GM23338 (cell line): Measurements from ENCODE around the gene ENOX1. TPM values are rescaled to one million over a fixed set of nuclear protein-coding genes. Genes with fewer than 3 reads are reported as not detected.

ENCODE experiments used
- ATAC-seq: fragments of 200-7000 bp; cut with Tn5 transposase; 3 replicates; pipeline ENCODE4 v1.9.1; 2020
- DNase-seq: peaks from one replicate; pipeline ENCODE4 v3.0.0-alpha.2; 2015; ENCODE audit warnings: low spot score
- H2AFZ ChIP-seq: fragments of 200-600 bp; sonication (generic); 2 replicates; pipeline ENCODE4 v1.8.0; 2016; ENCODE audit warnings: antibody characterized with exemption, mild to moderate bottlenecking, moderate library complexity
- H3F3A ChIP-seq: fragments of 200-600 bp; sonication (generic); replicated peaks from 2 replicates; pipeline ENCODE4 v1.8.0; 2017; ENCODE audit warnings: antibody characterized with exemption, mixed run types, low read depth
- H3K27ac ChIP-seq: fragments of 200-600 bp; sonication (generic); 2 replicates; pipeline ENCODE4 v1.6.1; 2016; ENCODE audit warnings: low read depth
- H3K27me3 ChIP-seq: fragments of 200-600 bp; sonication (generic); 2 replicates; pipeline ENCODE4 v1.8.0; 2016; ENCODE audit warnings: mild to moderate bottlenecking, mixed run types, moderate library complexity; ENCODE audit not compliant: insufficient read depth
- H3K36me3 ChIP-seq: fragments of 200-600 bp; sonication (generic); 2 replicates; pipeline ENCODE4 v1.8.0; 2016; ENCODE audit warnings: mild to moderate bottlenecking; ENCODE audit not compliant: insufficient read depth
- H3K4me1 ChIP-seq: fragments of 200-600 bp; sonication (generic); 2 replicates; pipeline ENCODE4 v1.8.0; 2016; ENCODE audit warnings: mild to moderate bottlenecking, moderate library complexity; ENCODE audit not compliant: insufficient read depth
- H3K4me2 ChIP-seq: fragments of 200-600 bp; sonication (generic); 2 replicates; pipeline ENCODE4 v1.7.1; 2017; ENCODE audit warnings: mixed run types
- H3K4me3 ChIP-seq: fragments of 200-600 bp; sonication (generic); 2 replicates; pipeline ENCODE4 v1.6.1; 2016; ENCODE audit warnings: mixed run types
- H3K79me2 ChIP-seq: fragments of 200-600 bp; sonication (generic); replicated peaks from 2 replicates; pipeline ENCODE4 v1.8.0; 2017; ENCODE audit warnings: mild to moderate bottlenecking; ENCODE audit not compliant: insufficient read depth
- H3K9me2 ChIP-seq: fragments of 200-600 bp; sonication (generic); 2 replicates; pipeline ENCODE4 v1.8.0; 2017; ENCODE audit not compliant: insufficient read depth
- H4K20me1 ChIP-seq: fragments of 200-600 bp; sonication (generic); replicated peaks from 2 replicates; pipeline ENCODE4 v1.8.0; 2017; ENCODE audit warnings: mild to moderate bottlenecking; ENCODE audit not compliant: insufficient read depth
- H3K27ac Mint-ChIP-seq: 2 replicates; pipeline ENCODE4 v1.8.0; 2020; ENCODE audit warnings: inconsistent platforms, mild to moderate bottlenecking, moderate library complexity, mixed read lengths
- H3K27me3 Mint-ChIP-seq: 3 replicates; pipeline ENCODE4 v1.8.0; 2022; ENCODE audit warnings: low read depth, mild to moderate bottlenecking, moderate library complexity, mixed read lengths, inconsistent platforms; ENCODE audit not compliant: insufficient read depth, poor library complexity
- H3K36me3 Mint-ChIP-seq: 3 replicates; pipeline ENCODE4 v1.8.0; 2021; ENCODE audit warnings: low read depth, mild to moderate bottlenecking, inconsistent platforms, moderate library complexity, mixed read lengths
- H3K4me1 Mint-ChIP-seq: 3 replicates; pipeline ENCODE4 v1.8.0; 2020; ENCODE audit warnings: mild to moderate bottlenecking, inconsistent platforms, mixed read lengths
- H3K4me3 Mint-ChIP-seq: 3 replicates; pipeline ENCODE4 v1.8.0; 2021; ENCODE audit warnings: moderate library complexity, mild to moderate bottlenecking, inconsistent platforms, mixed read lengths
- H3K9me3 Mint-ChIP-seq: 3 replicates; pipeline ENCODE4 v1.8.0; 2020; ENCODE audit warnings: moderate library complexity, mild to moderate bottlenecking, inconsistent platforms, mixed read lengths
- EZH2 ChIP-seq: fragments of 200-600 bp; sonication (generic); IDR thresholded peaks from one replicate; pipeline ENCODE4 v1.8.0; 2017; ENCODE audit warnings: antibody characterized with exemption, mild to moderate bottlenecking, low read depth; ENCODE audit not compliant: unreplicated experiment
- JUNB ChIP-seq: IDR thresholded peaks from one replicate; pipeline ENCODE4 v1.6.1; 2016; ENCODE audit warnings: antibody characterized with exemption; ENCODE audit not compliant: unreplicated experiment
- REST ChIP-seq: IDR thresholded peaks from one replicate; pipeline ENCODE4 v1.6.1; 2018; ENCODE audit warnings: antibody characterized with exemption; ENCODE audit not compliant: unreplicated experiment
- ZNF114 ChIP-seq: fragments of 250-450 bp; sonication (Bioruptor Pico); IDR thresholded peaks from 2 replicates; pipeline ENCODE4 v1.5.0; 2020; ENCODE audit warnings: mild to moderate bottlenecking, moderate library complexity
- ZNF462 ChIP-seq: fragments of 250-450 bp; sonication (Bioruptor Pico); IDR thresholded peaks from 2 replicates; pipeline ENCODE4 v1.5.0; 2020; ENCODE audit warnings: mild to moderate bottlenecking, moderate library complexity
- polyA plus RNA-seq: library from polyadenylated mRNA; unstranded; fragments of >200 nt; fragmentation: Nextera tagmentation; extraction: Ambion mirVana; gene quantifications from 2 replicates; pipeline ENCODE4 v1.2.1, GENCODE V29; 2016
- total RNA-seq: library from RNA; depleted of rRNA; stranded (reverse); fragments of >200 nt; shearing (Covaris generic); gene quantifications from 2 replicates; pipeline ENCODE4 v1.2.3, GENCODE V29; 2014

The ENOX1 gene
- total and polyA plus RNA-seq, 2 experiments from 2014 or later: 0.66 to 0.81 TPM

GRCh38 chr13:43425234-43425633 lies 361.5 kb downstream of the ENOX1 start:
- Mint-ChIP-seq H3K36me3 (no peaks in the 10 kb centered on the region; the same call in 2 of the 3 replicates), H3K27me3 (no peaks in the 10 kb centered on the region), H3K27ac (peak overlapping the region; percentile 90), H3K4me1 (peaks cover 43% of the 10 kb centered on the region), H3K9me3 (peaks cover 4% of the 10 kb centered on the region; the same call in 1 of the 3 replicates), H3K4me3 (peak overlapping the region; percentile 14; the same call in 1 of the 3 replicates)
- peak; percentile 56 for DNase-seq
- H3K4me3 ChIP-seq: no peak overlapping the region
- peaks cover 5% of the 10 kb centered on the region; the same call in 1 of the 2 replicates for H3K9me2 ChIP-seq
- H3K27me3 ChIP-seq: no peaks in the 10 kb centered on the region
- peak overlapping the region; percentile 61; the same call in 1 of the 2 replicates for H3K27ac ChIP-seq
- TF ChIP-seq EZH2: no peak
- TF ChIP-seq REST: no peak
- TF ChIP-seq JUNB: no peak
- 0 out of 2 replicates have a peak, but pooled peaks have one; percentile 33 for TF ChIP-seq ZNF114 (CRISPR knock-in tag)
- TF ChIP-seq ZNF462: peak; percentile 88
- H2AFZ ChIP-seq: no peak overlapping the region
- peak; percentile 89 for ATAC-seq
- no peaks in the 10 kb centered on the region for H3K36me3 ChIP-seq
- H3K4me1 ChIP-seq: peaks cover 32% of the 10 kb centered on the region
- no peaks in the 10 kb centered on the region for H3K79me2 ChIP-seq
- H3F3A ChIP-seq: no peaks in the 10 kb centered on the region
- no peaks in the 10 kb centered on the region for H4K20me1 ChIP-seq
- H3K4me2 ChIP-seq: peak overlapping the region; percentile 63
